Cardiac fibroblast (primary cell): Measurements from ENCODE around the gene IFNGR1.
"Not testable (repeated sequence)": the region's sequence is repeated elsewhere in the genome, so short reads cannot be mapped to it uniquely, and the experiment has no call there.

ENCODE experiments used
- DNase-seq, 2 donors: peaks; one replicate each; pipeline versions ENCODE4 v3.0.0 to v3.0.0-alpha.2; 2010; ENCODE audit warnings: low read depth in 2 of 2
- H3K4me3 ChIP-seq, 2 donors: replicated peaks in 1 of 2; 1 replicate in 1 of 2; 2 replicates in 1 of 2; pipeline ENCODE4 v1.5.1; 2011; ENCODE audit warnings: low read depth in 2 of 2, low read length in 2 of 2, mild to moderate bottlenecking in 2 of 2, moderate library complexity in 1 of 2
- CTCF ChIP-seq: IDR thresholded peaks from one replicate; pipeline ENCODE4 v1.5.1; 2011; ENCODE audit warnings: low read depth, mild to moderate bottlenecking, low read length, inconsistent platforms

The IFNGR1 gene

GRCh38 chr6:137261361-137261760 is 42.2 kb upstream of the IFNGR1 start:
- DNase-seq: peak; percentile 62 to 87
- no peak for TF ChIP-seq CTCF
- H3K4me3 ChIP-seq: no peak overlapping the region

GRCh38 chr6:137260217-137260616 is 41.0 kb upstream of the IFNGR1 start:
- H3K4me3 ChIP-seq: no peak overlapping the region
- no peak for TF ChIP-seq CTCF

GRCh38 chr6:137259349-137259748 is 40.2 kb upstream of the IFNGR1 start:
- DNase-seq: peak; percentile 8 to 65
- no peak overlapping the region for H3K4me3 ChIP-seq
- TF ChIP-seq CTCF: no peak

More at GRCh38 chr6:137260217-137260616, 41.0 kb upstream of the IFNGR1 start:
- no peak for DNase-seq

- DNase-seq: peak; percentile 25 to 60
- H3K4me3 ChIP-seq: no peak overlapping the region
- no peak for TF ChIP-seq CTCF
These were observed 39.0 kb upstream of the IFNGR1 start for GRCh38 chr6:137258170-137258569.

- no peak for TF ChIP-seq CTCF
- no peak for DNase-seq
- no peak overlapping the region for H3K4me3 ChIP-seq
These were observed 37.3 kb upstream of the IFNGR1 start for GRCh38 chr6:137256350-137257103.

- H3K4me3 ChIP-seq: no peak overlapping the region
- no peak for DNase-seq
- no peak for TF ChIP-seq CTCF
These were observed 35.8 kb upstream of the IFNGR1 start for GRCh38 chr6:137254966-137255365.

GRCh38 chr6:137254430-137254829 is 35.2 kb upstream of the IFNGR1 start:
- not testable (repeated sequence) for DNase-seq, H3K4me3 ChIP-seq
